Measurements from ENCODE around the gene HS1BP3.

Gene HS1BP3

GRCh38 chr2:20615068-20615465 is 35.8 kb downstream of the HS1BP3 start:
- DNase-seq = no peak

- no peak for DNase-seq
These were observed 36.5 kb downstream of the HS1BP3 start for GRCh38 chr2:20614201-20615067.

GRCh38 chr2:20612925-20613916 is 37.7 kb downstream of the HS1BP3 start:
- no peak for DNase-seq

GRCh38 chr2:20611844-20612356 is 39.0 kb downstream of the HS1BP3 start:
- DNase-seq = no peak

GRCh38 chr2:20611077-20611843 is 39.6 kb downstream of the HS1BP3 start:
- no peak for DNase-seq

GRCh38 chr2:20609995-20610357 is 40.9 kb downstream of the HS1BP3 start:
- DNase-seq = no peak

- DNase-seq = no peak
These were observed 41.4 kb downstream of the HS1BP3 start for GRCh38 chr2:20609349-20609994.

GRCh38 chr2:20608666-20609348 is 42.1 kb downstream of the HS1BP3 start:
- DNase-seq = no peak

GRCh38 chr2:20607446-20607845 is 43.5 kb downstream of the HS1BP3 start:
- no peak for DNase-seq

GRCh38 chr2:20606198-20606597 is 44.7 kb downstream of the HS1BP3 start:
- DNase-seq = no peak

GRCh38 chr2:20604951-20605381 is 45.9 kb downstream of the HS1BP3 start:
- no peak for DNase-seq

- DNase-seq = no peak
These were observed 46.4 kb downstream of the HS1BP3 start for GRCh38 chr2:20604401-20604911.

GRCh38 chr2:20603791-20604190 is 47.1 kb downstream of the HS1BP3 start:
- DNase-seq = no peak

- no peak for DNase-seq
These were observed 48.1 kb downstream of the HS1BP3 start for GRCh38 chr2:20602803-20603202.

GRCh38 chr2:20600756-20601325 is 50.1 kb downstream of the HS1BP3 start:
- no peak for DNase-seq

- DNase-seq = no peak
These were observed 50.9 kb downstream of the HS1BP3 start for GRCh38 chr2:20599861-20600461.

GRCh38 chr2:20599001-20599600 is 51.8 kb downstream of the HS1BP3 start:
- DNase-seq = no peak

GRCh38 chr2:20597860-20598183 is 53.1 kb downstream of the HS1BP3 start:
- no peak for DNase-seq

GRCh38 chr2:20596973-20597859 is 53.7 kb downstream of the HS1BP3 start:
- DNase-seq = no peak

All from NK-92 treated with Interleukin-12 subunit alpha and Interleukin-12 subunit beta, amount 100 ng/mL, for 24 hours (cell line).